K562 (cell line): Measurements from ENCODE around the gene LGALS3. TPM values are rescaled to one million over a fixed set of nuclear protein-coding genes. Genes with fewer than 3 reads are reported as not detected.

Experiments
- ATAC-seq: fragments of 200-7000 bp; cut with Tn5 transposase; 3 replicates; pipeline ENCODE4 v1.9.1; 2020; ENCODE audit warnings: moderate library complexity
- BruUV-seq: library from RNA; stranded (reverse); fragments of 400-500 nt; replicated peaks from 2 replicates; lab custom pipeline; 2021; lab: Mats Ljungman, UMichigan
- CTCF ChIA-PET: fragments of 300-600 bp; formaldehyde crosslinking; extraction: SDS; loops from one replicate; lab custom pipeline; 2021; ENCODE audit warnings: low intra/inter-chr PET ratio; lab: Yijun Ruan, JAX
- POLR2A ChIA-PET: fragments of 300-600, 350-650 bp; sonication (Branson Sonifier 250); formaldehyde crosslinking; extraction: SDS; loops from one replicate; lab custom pipeline; 2021; ENCODE audit warnings: antibody characterized with exemption, inconsistent platforms; lab: Yijun Ruan, JAX
- DNase-seq, 4 experiments: peaks; one replicate each; pipeline versions ENCODE4 v3.0.0 to v3.0.0-alpha.2; 2011 to 2018; ENCODE audit warnings: low spot score in 3 of 4, mixed read lengths in 3 of 4; ENCODE audit errors: extremely low read depth in 1 of 4
- FAIRE-seq: peaks from 2 replicates; lab custom pipeline; 2011; peaks lifted over from hg19 to GRCh38; lab: Jason Lieb, UNC
- H2AFZ ChIP-seq: 2 replicates; pipeline ENCODE4 v1.6.0; 2011; ENCODE audit warnings: low read depth, low read length, control low read depth, inconsistent platforms
- H3K27ac ChIP-seq: fragments of 200-600 bp; 3 replicates; pipeline ENCODE4 v1.8.0; 2011; ENCODE audit warnings: low read depth, mild to moderate bottlenecking, control low read depth, inconsistent platforms, low read length, moderate library complexity, mixed read lengths; ENCODE audit errors: extremely low read depth
- H3K27me3 ChIP-seq, 2 experiments: fragments of 300-600 bp in 1 of 2; 2 replicates in 1 of 2; 3 replicates in 1 of 2; pipeline versions ENCODE4 v1.6.0 to v1.8.0; 2011; ENCODE audit warnings: inconsistent platforms in 2 of 2, low read length in 2 of 2, mild to moderate bottlenecking in 1 of 2, mixed read lengths in 1 of 2, moderate library complexity in 1 of 2; ENCODE audit not compliant: control insufficient read depth in 2 of 2, insufficient read depth in 2 of 2
- H3K36me3 ChIP-seq: fragments of 300-600 bp; 3 replicates; pipeline ENCODE4 v1.8.0; 2011; ENCODE audit warnings: mild to moderate bottlenecking, low read length, inconsistent platforms; ENCODE audit not compliant: control insufficient read depth, insufficient read depth
- H3K4me1 ChIP-seq, 2 experiments: fragments of 200-600 bp in 1 of 2; replicated peaks in 1 of 2; 2 replicates in 1 of 2; 3 replicates in 1 of 2; pipeline versions ENCODE4 v1.5.1 to v1.8.0; 2011; ENCODE audit warnings: inconsistent platforms in 2 of 2, low read length in 2 of 2, mild to moderate bottlenecking in 1 of 2, mixed read lengths in 1 of 2, moderate library complexity in 1 of 2; ENCODE audit not compliant: control insufficient read depth in 2 of 2, insufficient read depth in 2 of 2
- H3K4me2 ChIP-seq: 2 replicates; pipeline ENCODE4 v1.6.1; 2011; ENCODE audit warnings: low read length, control low read depth, inconsistent platforms, mixed read lengths; ENCODE audit not compliant: insufficient read depth
- H3K4me3 ChIP-seq: fragments of 200-600 bp; sonication (generic), shearing (Covaris generic); 2 replicates; pipeline ENCODE4 v1.5.1; 2016; ENCODE audit warnings: control low read depth, inconsistent platforms
- H3K79me2 ChIP-seq: fragments of 200-600 bp; 3 replicates; pipeline ENCODE4 v1.8.0; 2011; ENCODE audit warnings: low read length, inconsistent platforms; ENCODE audit not compliant: control insufficient read depth, insufficient read depth
- H3K9ac ChIP-seq, 2 experiments: 2 replicates each; pipeline versions ENCODE4 v1.6.0 to v1.6.1; 2011; ENCODE audit warnings: low read depth in 2 of 2, low read length in 2 of 2, control low read depth in 1 of 2, inconsistent platforms in 1 of 2, mild to moderate bottlenecking in 1 of 2, mixed read lengths in 1 of 2; ENCODE audit not compliant: insufficient read depth in 1 of 2
- H3K9me1 ChIP-seq: one replicate; pipeline ENCODE4 v1.6.0; 2011; ENCODE audit warnings: inconsistent platforms, mild to moderate bottlenecking, low read length, moderate library complexity; ENCODE audit not compliant: control insufficient read depth, insufficient read depth
- H3K9me3 ChIP-seq: replicated peaks from 2 replicates; pipeline ENCODE4 v1.5.1; 2011; ENCODE audit warnings: low read depth, low read length, inconsistent platforms; ENCODE audit not compliant: control insufficient read depth, insufficient read depth
- H4K20me1 ChIP-seq: replicated peaks from 2 replicates; pipeline ENCODE4 v1.6.1; 2011; ENCODE audit warnings: low read length, inconsistent platforms, mixed read lengths; ENCODE audit not compliant: control insufficient read depth, insufficient read depth
- STAT5A ChIP-seq: IDR thresholded peaks from 2 replicates; pipeline ENCODE4 v1.6.1; 2012; ENCODE audit warnings: low read length, inconsistent platforms, borderline replicate concordance
- WGBS: fragments of 100-300 bp; shearing (Covaris generic); methylation state at CpG from one replicate; pipeline ENCODE4 v1.1.6; 2016; ENCODE audit warnings: low coverage, mixed read lengths; ENCODE audit not compliant: insufficient coverage; ENCODE audit errors: missing lambda C conversion rate; 5-methylcytosine and 5-hydroxymethylcytosine counted together
- in situ Hi-C: fragments of 300-500 bp; cut with MboI; formaldehyde crosslinking; loops from 4 replicates; pipeline ENCODE4 v1.15.0; 2018; ENCODE audit warnings: inconsistent platforms, mixed read lengths
- intact Hi-C: fragments of 100-400 bp; cut with micrococcal nuclease; formaldehyde crosslinking; loops from 2 replicates; pipeline ENCODE4 v1.14.2; 2022
- polyA plus RNA-seq, 8 experiments: library from polyadenylated mRNA; depleted of rRNA in 4 of 8; stranded (reverse) in 5 of 8; unstranded in 3 of 8; fragments of >200 nt; fragmentation: Nextera tagmentation in 2 of 8; fragmentation: Illumina TruSeq in 1 of 8; extraction: Ambion mirVana in 2 of 8; extraction: Trizol in 1 of 8; gene quantifications; 2 replicates each; pipeline versions ENCODE4 v1.2.1 to v1.2.3, GENCODE V29; 2011 to 2014; ENCODE audit warnings: inconsistent platforms in 1 of 8, missing spikeins in 1 of 8
- total RNA-seq, 7 experiments: library from RNA; depleted of rRNA in 6 of 7; stranded (reverse); fragments of >200 nt in 6 of 7; fragmentation: Illumina TruSeq in 2 of 7; extraction: Trizol in 2 of 7; gene quantifications; 2 replicates each; pipeline versions ENCODE4 v1.2.1 to v1.2.3, GENCODE V29; 2011 to 2021; ENCODE audit warnings: low replicate concordance in 1 of 7
- TF ChIP-seq, protein P1 (sequence below): sonication (generic); formaldehyde crosslinking; IDR thresholded peaks from 2 replicates; pipeline ENCODE4 v1.8.1; 2023; ENCODE audit warnings: mild to moderate bottlenecking, missing genetic modification reagents

LGALS3 gene
- total and polyA plus RNA-seq, 9 of the 15 experiments (the other 6 are each of a cell fraction or from before 2014, with no cell fraction given), result 0.04 to 1.9 (median 1.1) TPM

DNA sequence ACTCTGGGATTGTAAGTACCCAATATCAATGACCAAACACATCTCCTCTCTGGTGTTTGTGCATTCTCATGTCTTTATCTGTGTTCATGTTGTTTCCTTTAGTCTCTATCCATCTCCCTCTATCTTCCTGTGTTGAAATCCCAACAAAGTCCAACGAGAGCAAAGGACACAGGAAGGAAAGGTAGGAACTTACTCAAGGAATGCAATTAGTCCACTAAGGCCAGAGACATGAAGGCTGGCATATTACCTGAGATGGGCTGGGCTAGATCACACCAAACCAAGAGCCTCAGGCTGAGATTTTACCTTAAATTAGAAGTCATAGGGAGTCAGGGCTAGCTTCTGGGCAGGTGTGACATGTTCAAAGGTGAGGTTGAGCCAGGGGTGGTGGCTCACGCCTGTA, 14.3 kb upstream of the LGALS3 start:
- BruUV-seq, result no TSS peak
- POLR2A ChIA-PET, result no interaction called here

More for the DNA sequence above, 14.3 kb upstream of the LGALS3 start:
- CTCF ChIA-PET, result no interaction called here
- H3K4me2 ChIP-seq, result no peak overlapping the region
- H3K9me3 ChIP-seq, result no peaks in the 10 kb centered on the region
- H2AFZ ChIP-seq, result no peak overlapping the region
- ATAC-seq (no peak), DNase-seq (no peak), FAIRE-seq (no peak)
- H3K9ac ChIP-seq, result no peak overlapping the region
- H3K4me3 ChIP-seq, result no peak overlapping the region
- H3K4me1 ChIP-seq, result peaks cover 9 to 28% of the 10 kb centered on the region in 2 experiments
- TF ChIP-seq, protein P1, sequence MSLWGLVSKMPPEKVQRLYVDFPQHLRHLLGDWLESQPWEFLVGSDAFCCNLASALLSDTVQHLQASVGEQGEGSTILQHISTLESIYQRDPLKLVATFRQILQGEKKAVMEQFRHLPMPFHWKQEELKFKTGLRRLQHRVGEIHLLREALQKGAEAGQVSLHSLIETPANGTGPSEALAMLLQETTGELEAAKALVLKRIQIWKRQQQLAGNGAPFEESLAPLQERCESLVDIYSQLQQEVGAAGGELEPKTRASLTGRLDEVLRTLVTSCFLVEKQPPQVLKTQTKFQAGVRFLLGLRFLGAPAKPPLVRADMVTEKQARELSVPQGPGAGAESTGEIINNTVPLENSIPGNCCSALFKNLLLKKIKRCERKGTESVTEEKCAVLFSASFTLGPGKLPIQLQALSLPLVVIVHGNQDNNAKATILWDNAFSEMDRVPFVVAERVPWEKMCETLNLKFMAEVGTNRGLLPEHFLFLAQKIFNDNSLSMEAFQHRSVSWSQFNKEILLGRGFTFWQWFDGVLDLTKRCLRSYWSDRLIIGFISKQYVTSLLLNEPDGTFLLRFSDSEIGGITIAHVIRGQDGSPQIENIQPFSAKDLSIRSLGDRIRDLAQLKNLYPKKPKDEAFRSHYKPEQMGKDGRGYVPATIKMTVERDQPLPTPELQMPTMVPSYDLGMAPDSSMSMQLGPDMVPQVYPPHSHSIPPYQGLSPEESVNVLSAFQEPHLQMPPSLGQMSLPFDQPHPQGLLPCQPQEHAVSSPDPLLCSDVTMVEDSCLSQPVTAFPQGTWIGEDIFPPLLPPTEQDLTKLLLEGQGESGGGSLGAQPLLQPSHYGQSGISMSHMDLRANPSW (CRISPR knock-in tag), result no peak
- no peak for TF ChIP-seq STAT5A
- 88% methylated on average over 1 of the region's 2 CpGs for WGBS
- H3K27me3 ChIP-seq, result no peaks in the 10 kb centered on the region
- H3K9me1 ChIP-seq, result no peaks in the 10 kb centered on the region
- H3K27ac ChIP-seq, result no peak overlapping the region
- H3K36me3 ChIP-seq, result no peaks in the 10 kb centered on the region
- no peaks in the 10 kb centered on the region for H3K79me2 ChIP-seq
- intact Hi-C loops (no loop called here), in situ Hi-C loops (no loop called here)
- no peaks in the 10 kb centered on the region for H4K20me1 ChIP-seq
